OCI-LY7 (cell line): Measurements from ENCODE around the gene TMEM119. TPM values are rescaled to one million over a fixed set of nuclear protein-coding genes. Genes with fewer than 3 reads are reported as not detected.

Experiments used
- BruUV-seq: library from RNA; stranded (reverse); fragments of 400-500 nt; replicated peaks from 2 replicates; lab custom pipeline; 2021; lab: Mats Ljungman, UMichigan
- CTCF ChIA-PET: fragments of 300-600 bp; sonication (Branson Sonifier 250); formaldehyde crosslinking; loops from one replicate; lab custom pipeline; 2022; ENCODE audit warnings: antibody characterized with exemption; ENCODE audit not compliant: unreplicated experiment; lab: Charles Lee
- POLR2A ChIA-PET: fragments of 300-600 bp; sonication (Branson Sonifier 250); formaldehyde crosslinking; loops from one replicate; lab custom pipeline; 2022; ENCODE audit warnings: antibody characterized with exemption; lab: Charles Lee
- DNase-seq: peaks from one replicate; pipeline ENCODE4 v3.0.0-alpha.2; 2015; ENCODE audit warnings: low spot score
- H2AFZ ChIP-seq: fragments of 200-600 bp; sonication (generic), shearing (Covaris generic); 2 replicates; pipeline ENCODE4 v1.6.1; 2014; ENCODE audit warnings: mild to moderate bottlenecking, antibody characterized with exemption, low read length, moderate library complexity
- H3K27ac ChIP-seq: fragments of 200-600 bp; sonication (generic); 2 replicates; pipeline ENCODE4 v1.5.1; 2014; ENCODE audit warnings: mixed run types, low read depth, mild to moderate bottlenecking, moderate library complexity, low read length, inconsistent platforms; ENCODE audit not compliant: poor library complexity, severe bottlenecking
- H3K36me3 ChIP-seq: fragments of 200-600 bp; sonication (generic); 2 replicates; pipeline ENCODE4 v1.6.1; 2014; ENCODE audit warnings: mild to moderate bottlenecking, antibody characterized with exemption, low read length, moderate library complexity, mixed read lengths; ENCODE audit not compliant: insufficient read depth
- H3K4me1 ChIP-seq: fragments of 200-600 bp; sonication (generic); 2 replicates; pipeline ENCODE4 v1.5.1; 2014; ENCODE audit warnings: mild to moderate bottlenecking, low read length; ENCODE audit not compliant: insufficient read depth, poor library complexity, severe bottlenecking
- H3K4me2 ChIP-seq: fragments of 200-600 bp; sonication (generic); 2 replicates; pipeline ENCODE4 v1.6.1; 2014; ENCODE audit warnings: mild to moderate bottlenecking, low read length
- H3K4me3 ChIP-seq: fragments of 200-600 bp; sonication (generic); 2 replicates; pipeline ENCODE4 v1.5.1; 2014; ENCODE audit warnings: mild to moderate bottlenecking, low read depth, low read length; ENCODE audit not compliant: poor library complexity, severe bottlenecking
- H3K79me2 ChIP-seq: fragments of 200-600 bp; sonication (generic); 2 replicates; pipeline ENCODE4 v1.6.1; 2016; ENCODE audit warnings: low read depth, mild to moderate bottlenecking, low read length, moderate library complexity, mixed read lengths; ENCODE audit not compliant: insufficient read depth
- H3K9me2 ChIP-seq: fragments of 200-600 bp; sonication (generic); 2 replicates; pipeline ENCODE4 v1.6.1; 2016; ENCODE audit warnings: mild to moderate bottlenecking, low read length, mixed read lengths; ENCODE audit not compliant: insufficient read depth
- H3K9me3 ChIP-seq: fragments of 200-600 bp; sonication (generic); 2 replicates; pipeline ENCODE4 v1.6.1; 2014; ENCODE audit warnings: mild to moderate bottlenecking, mixed run types, low read length, mixed read lengths
- H4K20me1 ChIP-seq: fragments of 200-600 bp; sonication (generic); 2 replicates; pipeline ENCODE4 v1.6.1; 2014; ENCODE audit warnings: mild to moderate bottlenecking, antibody characterized with exemption, low read length, moderate library complexity, mixed read lengths; ENCODE audit not compliant: insufficient read depth
- EZH2phosphoT487 ChIP-seq: fragments of 200-600 bp; sonication (generic); IDR thresholded peaks from 2 replicates; pipeline ENCODE4 v1.6.1; 2018; ENCODE audit warnings: low read depth, borderline replicate concordance, mild to moderate bottlenecking, mixed run types, antibody characterized with exemption, low read length, moderate library complexity, mixed read lengths
- intact Hi-C: fragments of 100-400 bp; cut with micrococcal nuclease; formaldehyde crosslinking; loops from one replicate; pipeline ENCODE4 v1.10.0; 2022; ENCODE audit not compliant: unreplicated experiment
- total RNA-seq, 2 experiments: library from RNA; depleted of rRNA in 1 of 2; stranded (reverse); fragments of >200 nt in 1 of 2; shearing (Covaris generic) in 1 of 2; gene quantifications; 2 replicates each; pipeline ENCODE4 v1.2.3, GENCODE V29; 2014 to 2022
- TF ChIP-seq, protein P1 (sequence below): fragments of 200-600 bp; sonication (generic); conservative IDR thresholded peaks from 2 replicates; pipeline ENCODE4 v1.5.1; 2014; ENCODE audit warnings: mild to moderate bottlenecking, antibody characterized with exemption, low read length, moderate library complexity, mixed read lengths

Gene TMEM119
- total RNA-seq, 2 experiments from 2014 or later: not detected

- no peak overlapping the region for H3K4me2 ChIP-seq
- intact Hi-C loops: no loop called here
- CTCF ChIA-PET: interaction anchor here (0.7 kb wide), 1 partner anchor 199 kb away, joined by 10 read pairs; no protein-coding TSS in a partner anchor
- H3K4me1 ChIP-seq: no peaks in the 10 kb centered on the region
- no TSS peak for BruUV-seq
- no peak for DNase-seq
- H3K4me3 ChIP-seq: no peak overlapping the region
- TF ChIP-seq, protein P1, sequence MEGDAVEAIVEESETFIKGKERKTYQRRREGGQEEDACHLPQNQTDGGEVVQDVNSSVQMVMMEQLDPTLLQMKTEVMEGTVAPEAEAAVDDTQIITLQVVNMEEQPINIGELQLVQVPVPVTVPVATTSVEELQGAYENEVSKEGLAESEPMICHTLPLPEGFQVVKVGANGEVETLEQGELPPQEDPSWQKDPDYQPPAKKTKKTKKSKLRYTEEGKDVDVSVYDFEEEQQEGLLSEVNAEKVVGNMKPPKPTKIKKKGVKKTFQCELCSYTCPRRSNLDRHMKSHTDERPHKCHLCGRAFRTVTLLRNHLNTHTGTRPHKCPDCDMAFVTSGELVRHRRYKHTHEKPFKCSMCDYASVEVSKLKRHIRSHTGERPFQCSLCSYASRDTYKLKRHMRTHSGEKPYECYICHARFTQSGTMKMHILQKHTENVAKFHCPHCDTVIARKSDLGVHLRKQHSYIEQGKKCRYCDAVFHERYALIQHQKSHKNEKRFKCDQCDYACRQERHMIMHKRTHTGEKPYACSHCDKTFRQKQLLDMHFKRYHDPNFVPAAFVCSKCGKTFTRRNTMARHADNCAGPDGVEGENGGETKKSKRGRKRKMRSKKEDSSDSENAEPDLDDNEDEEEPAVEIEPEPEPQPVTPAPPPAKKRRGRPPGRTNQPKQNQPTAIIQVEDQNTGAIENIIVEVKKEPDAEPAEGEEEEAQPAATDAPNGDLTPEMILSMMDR: no peak
- TF ChIP-seq EZH2phosphoT487: no peak
- no peaks in the 10 kb centered on the region for H4K20me1 ChIP-seq
- POLR2A ChIA-PET: interaction anchor here (0.6 to 1.0 kb wide), 2 partner anchors 13 to 30 kb away, joined by 3 to 4 read pairs; no protein-coding TSS in a partner anchor
- H3K36me3 ChIP-seq: no peaks in the 10 kb centered on the region
- no peaks in the 10 kb centered on the region for H3K9me2 ChIP-seq
- no peaks in the 10 kb centered on the region for H3K9me3 ChIP-seq
- H2AFZ ChIP-seq: no peak overlapping the region
- H3K79me2 ChIP-seq: no peaks in the 10 kb centered on the region
- H3K27ac ChIP-seq: no peak overlapping the region
Observed at GRCh38 chr12:108598553-108599250, 818 bp upstream of the TMEM119 start.

- BruUV-seq: no TSS peak
- intact Hi-C loops: no loop called here
- ChIA-PET POLR2A (interaction anchor here (0.8 kb wide), 1 partner anchor 18 kb away, joined by 3 read pairs; no protein-coding TSS in a partner anchor), CTCF (no interaction called here)
- H2AFZ ChIP-seq: no peak overlapping the region
- no peaks in the 10 kb centered on the region for H3K9me2 ChIP-seq
- H3K4me1 ChIP-seq: no peaks in the 10 kb centered on the region
- no peak for DNase-seq
- no peak overlapping the region for H3K4me3 ChIP-seq
- H3K9me3 ChIP-seq: no peaks in the 10 kb centered on the region
- no peak overlapping the region for H3K4me2 ChIP-seq
- no peaks in the 10 kb centered on the region for H3K36me3 ChIP-seq
- TF ChIP-seq, protein P1: no peak
- TF ChIP-seq EZH2phosphoT487: no peak
- H3K27ac ChIP-seq: no peak overlapping the region
- H4K20me1 ChIP-seq: no peaks in the 10 kb centered on the region
- no peaks in the 10 kb centered on the region for H3K79me2 ChIP-seq
Observed at GRCh38 chr12:108596854-108597558, 878 bp downstream of the TMEM119 start.
